Endothelial cell (in vitro differentiated cells): Measurements from ENCODE around the gene FBXW11. TPM values are rescaled to one million over a fixed set of nuclear protein-coding genes. Genes with fewer than 3 reads are reported as not detected.

Experiments used
- DNase-seq: peaks from one replicate; pipeline ENCODE4 v3.0.0; 2021; ENCODE audit warnings: low spot score
- H3K27ac Mint-ChIP-seq: one replicate; pipeline ENCODE4 v1.8.0; 2021; ENCODE audit warnings: mixed read lengths, inconsistent platforms; ENCODE audit not compliant: unreplicated experiment
- H3K27me3 Mint-ChIP-seq: one replicate; pipeline ENCODE4 v1.8.0; 2021; ENCODE audit warnings: mild to moderate bottlenecking, moderate library complexity, mixed read lengths, inconsistent platforms; ENCODE audit not compliant: unreplicated experiment
- H3K36me3 Mint-ChIP-seq: one replicate; pipeline ENCODE4 v1.8.0; 2021; ENCODE audit warnings: mild to moderate bottlenecking, low read depth, mixed read lengths, inconsistent platforms; ENCODE audit not compliant: unreplicated experiment
- H3K4me1 Mint-ChIP-seq: one replicate; pipeline ENCODE4 v1.8.0; 2021; ENCODE audit warnings: mild to moderate bottlenecking, mixed read lengths, inconsistent platforms; ENCODE audit not compliant: unreplicated experiment
- H3K4me3 Mint-ChIP-seq: one replicate; pipeline ENCODE4 v1.8.0; 2021; ENCODE audit warnings: mild to moderate bottlenecking, mixed read lengths, inconsistent platforms; ENCODE audit not compliant: unreplicated experiment
- H3K9me3 Mint-ChIP-seq: one replicate; pipeline ENCODE4 v1.8.0; 2021; ENCODE audit warnings: mixed read lengths, inconsistent platforms; ENCODE audit not compliant: unreplicated experiment
- CTCF ChIP-seq: fragments of 200-600 bp; sonication (generic); IDR thresholded peaks from one replicate; pipeline ENCODE4 v1.5.0; 2021; ENCODE audit warnings: antibody characterized with exemption; ENCODE audit not compliant: unreplicated experiment
- total RNA-seq: library from RNA; stranded (reverse); fragmentation: NEBNext Ultra II Directional; extraction: Animal tissue kit (Norgen Biotek cat#: 25700); gene quantifications from one replicate; pipeline ENCODE4 v1.2.1, GENCODE V29; 2021; ENCODE audit not compliant: unreplicated experiment

The FBXW11 gene
- total RNA-seq, 1 donor from 2014 or later, result 62.0 TPM

GRCh38 chr5:171957591-171958251 is 48.7 kb downstream of the FBXW11 start:
- H3K4me1 Mint-ChIP-seq, result peaks cover 30% of the 10 kb centered on the region
- DNase-seq, result no peak
- H3K36me3 Mint-ChIP-seq, result no peaks in the 10 kb centered on the region
- H3K9me3 Mint-ChIP-seq, result no peaks in the 10 kb centered on the region
- no peaks in the 10 kb centered on the region for H3K27me3 Mint-ChIP-seq
- H3K4me3 Mint-ChIP-seq, result no peak overlapping the region
- no peak for TF ChIP-seq CTCF
- H3K27ac Mint-ChIP-seq, result no peak overlapping the region

GRCh38 chr5:171956887-171957495 is 49.4 kb downstream of the FBXW11 start:
- Mint-ChIP-seq H3K4me1 (peaks cover 29% of the 10 kb centered on the region), H3K4me3 (no peak overlapping the region), H3K9me3 (no peaks in the 10 kb centered on the region), H3K36me3 (no peaks in the 10 kb centered on the region), H3K27ac (no peak overlapping the region), H3K27me3 (no peaks in the 10 kb centered on the region)
- TF ChIP-seq CTCF, result no peak
- DNase-seq, result no peak

GRCh38 chr5:171956314-171956713 is 50.1 kb downstream of the FBXW11 start:
- Mint-ChIP-seq H3K27ac (no peak overlapping the region), H3K36me3 (no peaks in the 10 kb centered on the region), H3K27me3 (no peaks in the 10 kb centered on the region), H3K9me3 (no peaks in the 10 kb centered on the region), H3K4me3 (no peak overlapping the region), H3K4me1 (peaks cover 29% of the 10 kb centered on the region)
- TF ChIP-seq CTCF, result no peak
- no peak for DNase-seq

- DNase-seq, result no peak
- Mint-ChIP-seq H3K36me3 (no peaks in the 10 kb centered on the region), H3K4me3 (no peak overlapping the region), H3K27ac (no peak overlapping the region), H3K27me3 (no peaks in the 10 kb centered on the region), H3K9me3 (no peaks in the 10 kb centered on the region), H3K4me1 (peaks cover 29% of the 10 kb centered on the region)
- no peak for TF ChIP-seq CTCF
These were observed 50.7 kb downstream of the FBXW11 start for GRCh38 chr5:171955761-171956160.

GRCh38 chr5:171954721-171955120 is 51.7 kb downstream of the FBXW11 start:
- Mint-ChIP-seq H3K27ac (no peak overlapping the region), H3K36me3 (no peaks in the 10 kb centered on the region), H3K4me3 (no peak overlapping the region), H3K27me3 (no peaks in the 10 kb centered on the region), H3K4me1 (peaks cover 29% of the 10 kb centered on the region), H3K9me3 (no peaks in the 10 kb centered on the region)
- TF ChIP-seq CTCF, result no peak
- no peak for DNase-seq
